Left lung (tissue), 10 donors: ENCODE results near the gene PRR23E. TPM values are rescaled to one million over a fixed set of nuclear protein-coding genes. Genes with fewer than 3 reads are reported as not detected.

Source experiments
- ATAC-seq: fragments of 200-7000 bp; cut with Tn5 transposase; one replicate; pipeline ENCODE4 v1.9.1; 2020; ENCODE audit warnings: moderate library complexity
- DNase-seq, 4 donors: peaks; one replicate each; pipeline ENCODE4 v3.0.0-alpha.2; 2013 to 2020
- H3K27ac ChIP-seq, 2 donors: fragments of 200-600 bp; sonication (generic) in 1 of 2; one replicate each; pipeline versions ENCODE4 v1.5.0 to v1.8.0; 2020 to 2021
- H3K27me3 ChIP-seq, 2 donors: fragments of 200-600 bp; sonication (generic) in 1 of 2; one replicate each; pipeline versions ENCODE4 v1.5.0 to v1.8.0; 2020 to 2021
- H3K36me3 ChIP-seq, 2 donors: fragments of 200-600 bp; sonication (generic) in 1 of 2; one replicate each; pipeline versions ENCODE4 v1.5.0 to v1.8.0; 2020 to 2021
- H3K4me1 ChIP-seq, 2 donors: fragments of 200-600 bp; one replicate each; pipeline ENCODE4 v1.8.0; 2021
- H3K4me3 ChIP-seq, 2 donors: fragments of 200-600 bp; sonication (generic) in 1 of 2; one replicate each; pipeline versions ENCODE4 v1.5.0 to v1.8.0; 2020 to 2021; ENCODE audit warnings: mild to moderate bottlenecking in 1 of 2
- H3K9me3 ChIP-seq, 2 donors: fragments of 200-600 bp; sonication (generic) in 1 of 2; one replicate each; pipeline versions ENCODE4 v1.5.0 to v1.8.0; 2020 to 2021
- intact Hi-C, 2 donors: fragments of 100-400 bp; cut with DNase I; formaldehyde crosslinking; loops; one replicate each; pipeline versions ENCODE4 v1.11.2 to v1.14.2; 2022
- polyA plus RNA-seq, 6 donors: library from polyadenylated mRNA; unstranded; fragments of 120-200 nt; gene quantifications; one replicate each; pipeline ENCODE4 v1.2.1, GENCODE V29; 2013; ENCODE audit not compliant: insufficient read length in 6 of 6
- total RNA-seq, 2 donors: library from RNA; stranded (reverse); fragmentation: NEBNext Ultra II Directional; extraction: Animal tissue kit (Norgen Biotek cat#: 25700); gene quantifications; one replicate each; pipeline ENCODE4 v1.2.1, GENCODE V29; 2021
- TF ChIP-seq, protein P1 (sequence below), 2 donors: fragments of 200-600 bp; sonication (generic) in 1 of 2; IDR thresholded peaks; one replicate each; pipeline versions ENCODE4 v1.5.0 to v1.8.0; 2021; ENCODE audit warnings: antibody characterized with exemption in 2 of 2
- donor health status: DM: no; HTN: yes; CAD: no.
- donor health status: DM: no; HTN: no; CAD: no.

Gene PRR23E
- total and polyA plus RNA-seq, 8 donors = not detected

GRCh38 chr3:127197300-127198189, 4.6 kb downstream of the PRR23E start:
- Histone ChIP-seq H3K27me3 (peaks cover 0 to 22% of the 10 kb centered on the region in 2 donors), H3K9me3 (peaks cover 0 to 3% of the 10 kb centered on the region in 2 donors), H3K27ac (no peak overlapping the region), H3K4me1 (no peaks in the 10 kb centered on the region), H3K4me3 (no peak overlapping the region), H3K36me3 (no peaks in the 10 kb centered on the region)
- TF ChIP-seq, protein P1, sequence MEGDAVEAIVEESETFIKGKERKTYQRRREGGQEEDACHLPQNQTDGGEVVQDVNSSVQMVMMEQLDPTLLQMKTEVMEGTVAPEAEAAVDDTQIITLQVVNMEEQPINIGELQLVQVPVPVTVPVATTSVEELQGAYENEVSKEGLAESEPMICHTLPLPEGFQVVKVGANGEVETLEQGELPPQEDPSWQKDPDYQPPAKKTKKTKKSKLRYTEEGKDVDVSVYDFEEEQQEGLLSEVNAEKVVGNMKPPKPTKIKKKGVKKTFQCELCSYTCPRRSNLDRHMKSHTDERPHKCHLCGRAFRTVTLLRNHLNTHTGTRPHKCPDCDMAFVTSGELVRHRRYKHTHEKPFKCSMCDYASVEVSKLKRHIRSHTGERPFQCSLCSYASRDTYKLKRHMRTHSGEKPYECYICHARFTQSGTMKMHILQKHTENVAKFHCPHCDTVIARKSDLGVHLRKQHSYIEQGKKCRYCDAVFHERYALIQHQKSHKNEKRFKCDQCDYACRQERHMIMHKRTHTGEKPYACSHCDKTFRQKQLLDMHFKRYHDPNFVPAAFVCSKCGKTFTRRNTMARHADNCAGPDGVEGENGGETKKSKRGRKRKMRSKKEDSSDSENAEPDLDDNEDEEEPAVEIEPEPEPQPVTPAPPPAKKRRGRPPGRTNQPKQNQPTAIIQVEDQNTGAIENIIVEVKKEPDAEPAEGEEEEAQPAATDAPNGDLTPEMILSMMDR (IDR thresholded peaks at IDR 0.05) = no peak
- DNase-seq = peak in 1 of 4 donors; percentile 21
- intact Hi-C loops = no loop called here
- no peak for ATAC-seq

GRCh38 chr3:127200086-127200691, 7.3 kb downstream of the PRR23E start:
- Histone ChIP-seq H3K9me3 (peaks cover 0 to 5% of the 10 kb centered on the region in 2 donors), H3K4me1 (no peaks in the 10 kb centered on the region), H3K27me3 (peaks cover 0 to 22% of the 10 kb centered on the region in 2 donors), H3K4me3 (no peak overlapping the region), H3K27ac (no peak overlapping the region), H3K36me3 (no peaks in the 10 kb centered on the region)
- DNase-seq = no peak
- ATAC-seq = no peak
- TF ChIP-seq, protein P1 (IDR thresholded peaks at IDR 0.05) = no peak
- intact Hi-C loops = no loop called here

- H3K4me3 ChIP-seq = no peak overlapping the region
- H3K9me3 ChIP-seq = peaks cover 0 to 5% of the 10 kb centered on the region in 2 donors
- no peak overlapping the region for H3K27ac ChIP-seq
- H3K27me3 ChIP-seq = peaks cover 0 to 12% of the 10 kb centered on the region in 2 donors
- DNase-seq (no peak), ATAC-seq (no peak)
- H3K36me3 ChIP-seq = no peaks in the 10 kb centered on the region
- TF ChIP-seq, protein P1 (IDR thresholded peaks at IDR 0.05) = no peak
- intact Hi-C loops = no loop called here
- no peaks in the 10 kb centered on the region for H3K4me1 ChIP-seq
Observed at GRCh38 chr3:127203024-127203423, 10.1 kb downstream of the PRR23E start.

GRCh38 chr3:127204841-127205582, 12.1 kb downstream of the PRR23E start:
- H3K27ac ChIP-seq = no peak overlapping the region
- TF ChIP-seq, protein P1 (IDR thresholded peaks at IDR 0.05) = no peak
- H3K9me3 ChIP-seq = peaks cover 0 to 5% of the 10 kb centered on the region in 2 donors
- H3K27me3 ChIP-seq = peaks cover 0 to 4% of the 10 kb centered on the region in 2 donors
- intact Hi-C loops = no loop called here
- no peak for ATAC-seq
- no peak for DNase-seq
- no peaks in the 10 kb centered on the region for H3K36me3 ChIP-seq
- no peak overlapping the region for H3K4me3 ChIP-seq
- H3K4me1 ChIP-seq = no peaks in the 10 kb centered on the region
